SU-DHL-6 (cell line): ENCODE measurements around the gene LURAP1L.

ENCODE experiments used
- EZH2phosphoT487 ChIP-seq: fragments of 200-600 bp; sonication (generic), shearing (Covaris generic); conservative IDR thresholded peaks from 2 replicates; pipeline ENCODE4 v1.6.1; 2018; ENCODE audit warnings: mild to moderate bottlenecking, antibody characterized with exemption, low read length, moderate library complexity, mixed read lengths
- TF ChIP-seq, protein P1 (sequence below): fragments of 200-600 bp; sonication (generic); IDR thresholded peaks from one replicate; pipeline ENCODE4 v1.5.1; 2017; ENCODE audit warnings: antibody characterized with exemption, mild to moderate bottlenecking, low read length, moderate library complexity; ENCODE audit not compliant: insufficient read depth, poor library complexity, severe bottlenecking

DNA sequence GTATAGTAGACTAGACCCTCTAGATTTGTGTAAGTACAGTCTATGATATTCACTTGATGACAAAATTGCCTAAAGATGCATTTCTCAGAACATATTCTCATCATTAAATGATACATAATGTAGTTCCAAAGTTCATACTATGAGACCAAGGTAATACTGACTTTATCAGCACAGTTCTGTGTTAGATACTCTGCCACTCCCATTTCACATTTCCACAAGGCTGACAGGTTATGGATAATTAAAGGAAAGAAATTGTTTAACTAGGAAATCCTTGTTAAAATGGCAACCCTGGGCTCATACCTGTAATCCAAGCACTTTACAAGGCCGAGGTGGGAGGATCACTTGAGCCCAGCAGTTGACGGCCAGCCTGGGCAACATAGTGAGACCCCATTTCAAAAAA, 48.0 kb upstream of the LURAP1L start:
- TF ChIP-seq, protein P1, sequence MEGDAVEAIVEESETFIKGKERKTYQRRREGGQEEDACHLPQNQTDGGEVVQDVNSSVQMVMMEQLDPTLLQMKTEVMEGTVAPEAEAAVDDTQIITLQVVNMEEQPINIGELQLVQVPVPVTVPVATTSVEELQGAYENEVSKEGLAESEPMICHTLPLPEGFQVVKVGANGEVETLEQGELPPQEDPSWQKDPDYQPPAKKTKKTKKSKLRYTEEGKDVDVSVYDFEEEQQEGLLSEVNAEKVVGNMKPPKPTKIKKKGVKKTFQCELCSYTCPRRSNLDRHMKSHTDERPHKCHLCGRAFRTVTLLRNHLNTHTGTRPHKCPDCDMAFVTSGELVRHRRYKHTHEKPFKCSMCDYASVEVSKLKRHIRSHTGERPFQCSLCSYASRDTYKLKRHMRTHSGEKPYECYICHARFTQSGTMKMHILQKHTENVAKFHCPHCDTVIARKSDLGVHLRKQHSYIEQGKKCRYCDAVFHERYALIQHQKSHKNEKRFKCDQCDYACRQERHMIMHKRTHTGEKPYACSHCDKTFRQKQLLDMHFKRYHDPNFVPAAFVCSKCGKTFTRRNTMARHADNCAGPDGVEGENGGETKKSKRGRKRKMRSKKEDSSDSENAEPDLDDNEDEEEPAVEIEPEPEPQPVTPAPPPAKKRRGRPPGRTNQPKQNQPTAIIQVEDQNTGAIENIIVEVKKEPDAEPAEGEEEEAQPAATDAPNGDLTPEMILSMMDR: no peak
- no peak for TF ChIP-seq EZH2phosphoT487
